ENCODE data around the gene CDH13. TPM values are rescaled to one million over a fixed set of nuclear protein-coding genes. Genes with fewer than 3 reads are reported as not detected.

CDH13 gene
- total and polyA plus RNA-seq, 2 experiments from 2014 or later: 1.6 to 4.4 TPM

- TF ChIP-seq EZH2 (IDR thresholded peaks at IDR 0.05; ENCODE audit: low read depth, unreplicated experiment) (no peak), CTCF (conservative IDR thresholded peaks at IDR 0.05; ENCODE audit: low read depth in 2 of 2) (no peak)
Observed at GRCh38 chr16:82695806-82696205, 69.0 kb downstream of the CDH13 start (continued).

GRCh38 chr16:82699260-82699659 lies 72.5 kb downstream of the CDH13 start:
- Histone ChIP-seq H3K4me1 (ENCODE audit: insufficient read depth) (peaks cover 5% of the 10 kb centered on the region; the same call in 1 of the 2 replicates), H3K27ac (ENCODE audit: low read depth) (no peak overlapping the region), H3K27me3 (ENCODE audit: insufficient read depth) (no peaks in the 10 kb centered on the region), H3K4me2 (no peak overlapping the region), H3K36me3 (ENCODE audit: insufficient read depth) (no peaks in the 10 kb centered on the region), H3K79me2 (replicated peaks; ENCODE audit: insufficient read depth) (no peaks in the 10 kb centered on the region), H4K20me1 (replicated peaks; ENCODE audit: insufficient read depth) (no peaks in the 10 kb centered on the region), H3K4me3 (no peak overlapping the region), H3F3A (replicated peaks; ENCODE audit: low read depth) (no peaks in the 10 kb centered on the region), H3K9me2 (ENCODE audit: insufficient read depth) (no peaks in the 10 kb centered on the region), H2AFZ (no peak overlapping the region)
- Mint-ChIP-seq H3K4me1 (peaks cover 20% of the 10 kb centered on the region), H3K4me3 (no peak overlapping the region), H3K9me3 (no peaks in the 10 kb centered on the region), H3K36me3 (ENCODE audit: low read depth) (no peaks in the 10 kb centered on the region), H3K27me3 (ENCODE audit: insufficient read depth, low read depth, poor library complexity) (no peaks in the 10 kb centered on the region), H3K27ac (no peak overlapping the region)
- DNase-seq (ENCODE audit: low spot score): no peak
- no peak for ATAC-seq
- TF ChIP-seq ZNF331 (CRISPR knock-in tag; IDR thresholded peaks at IDR 0.05; ENCODE audit: low read depth) (no peak), REST (IDR thresholded peaks at IDR 0.05; ENCODE audit: unreplicated experiment) (no peak), ZNF114 (CRISPR knock-in tag; IDR thresholded peaks at IDR 0.05) (no peak), STAT1 (IDR thresholded peaks at IDR 0.05; ENCODE audit: unreplicated experiment) (no peak), POLR2AphosphoS5 (IDR thresholded peaks at IDR 0.05; ENCODE audit: low read depth) (no peak), EZH2 (IDR thresholded peaks at IDR 0.05; ENCODE audit: low read depth, unreplicated experiment) (no peak), JUNB (IDR thresholded peaks at IDR 0.05; ENCODE audit: unreplicated experiment) (no peak), CREB1 (CRISPR knock-in tag; IDR thresholded peaks at IDR 0.05; ENCODE audit: low read depth) (no peak), NANOG (IDR thresholded peaks at IDR 0.05; ENCODE audit: borderline replicate concordance) (no peak)
- TF ChIP-seq, protein P1, sequence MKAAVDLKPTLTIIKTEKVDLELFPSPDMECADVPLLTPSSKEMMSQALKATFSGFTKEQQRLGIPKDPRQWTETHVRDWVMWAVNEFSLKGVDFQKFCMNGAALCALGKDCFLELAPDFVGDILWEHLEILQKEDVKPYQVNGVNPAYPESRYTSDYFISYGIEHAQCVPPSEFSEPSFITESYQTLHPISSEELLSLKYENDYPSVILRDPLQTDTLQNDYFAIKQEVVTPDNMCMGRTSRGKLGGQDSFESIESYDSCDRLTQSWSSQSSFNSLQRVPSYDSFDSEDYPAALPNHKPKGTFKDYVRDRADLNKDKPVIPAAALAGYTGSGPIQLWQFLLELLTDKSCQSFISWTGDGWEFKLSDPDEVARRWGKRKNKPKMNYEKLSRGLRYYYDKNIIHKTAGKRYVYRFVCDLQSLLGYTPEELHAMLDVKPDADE (IDR thresholded peaks at IDR 0.05): no peak
- TF ChIP-seq, protein P2, sequence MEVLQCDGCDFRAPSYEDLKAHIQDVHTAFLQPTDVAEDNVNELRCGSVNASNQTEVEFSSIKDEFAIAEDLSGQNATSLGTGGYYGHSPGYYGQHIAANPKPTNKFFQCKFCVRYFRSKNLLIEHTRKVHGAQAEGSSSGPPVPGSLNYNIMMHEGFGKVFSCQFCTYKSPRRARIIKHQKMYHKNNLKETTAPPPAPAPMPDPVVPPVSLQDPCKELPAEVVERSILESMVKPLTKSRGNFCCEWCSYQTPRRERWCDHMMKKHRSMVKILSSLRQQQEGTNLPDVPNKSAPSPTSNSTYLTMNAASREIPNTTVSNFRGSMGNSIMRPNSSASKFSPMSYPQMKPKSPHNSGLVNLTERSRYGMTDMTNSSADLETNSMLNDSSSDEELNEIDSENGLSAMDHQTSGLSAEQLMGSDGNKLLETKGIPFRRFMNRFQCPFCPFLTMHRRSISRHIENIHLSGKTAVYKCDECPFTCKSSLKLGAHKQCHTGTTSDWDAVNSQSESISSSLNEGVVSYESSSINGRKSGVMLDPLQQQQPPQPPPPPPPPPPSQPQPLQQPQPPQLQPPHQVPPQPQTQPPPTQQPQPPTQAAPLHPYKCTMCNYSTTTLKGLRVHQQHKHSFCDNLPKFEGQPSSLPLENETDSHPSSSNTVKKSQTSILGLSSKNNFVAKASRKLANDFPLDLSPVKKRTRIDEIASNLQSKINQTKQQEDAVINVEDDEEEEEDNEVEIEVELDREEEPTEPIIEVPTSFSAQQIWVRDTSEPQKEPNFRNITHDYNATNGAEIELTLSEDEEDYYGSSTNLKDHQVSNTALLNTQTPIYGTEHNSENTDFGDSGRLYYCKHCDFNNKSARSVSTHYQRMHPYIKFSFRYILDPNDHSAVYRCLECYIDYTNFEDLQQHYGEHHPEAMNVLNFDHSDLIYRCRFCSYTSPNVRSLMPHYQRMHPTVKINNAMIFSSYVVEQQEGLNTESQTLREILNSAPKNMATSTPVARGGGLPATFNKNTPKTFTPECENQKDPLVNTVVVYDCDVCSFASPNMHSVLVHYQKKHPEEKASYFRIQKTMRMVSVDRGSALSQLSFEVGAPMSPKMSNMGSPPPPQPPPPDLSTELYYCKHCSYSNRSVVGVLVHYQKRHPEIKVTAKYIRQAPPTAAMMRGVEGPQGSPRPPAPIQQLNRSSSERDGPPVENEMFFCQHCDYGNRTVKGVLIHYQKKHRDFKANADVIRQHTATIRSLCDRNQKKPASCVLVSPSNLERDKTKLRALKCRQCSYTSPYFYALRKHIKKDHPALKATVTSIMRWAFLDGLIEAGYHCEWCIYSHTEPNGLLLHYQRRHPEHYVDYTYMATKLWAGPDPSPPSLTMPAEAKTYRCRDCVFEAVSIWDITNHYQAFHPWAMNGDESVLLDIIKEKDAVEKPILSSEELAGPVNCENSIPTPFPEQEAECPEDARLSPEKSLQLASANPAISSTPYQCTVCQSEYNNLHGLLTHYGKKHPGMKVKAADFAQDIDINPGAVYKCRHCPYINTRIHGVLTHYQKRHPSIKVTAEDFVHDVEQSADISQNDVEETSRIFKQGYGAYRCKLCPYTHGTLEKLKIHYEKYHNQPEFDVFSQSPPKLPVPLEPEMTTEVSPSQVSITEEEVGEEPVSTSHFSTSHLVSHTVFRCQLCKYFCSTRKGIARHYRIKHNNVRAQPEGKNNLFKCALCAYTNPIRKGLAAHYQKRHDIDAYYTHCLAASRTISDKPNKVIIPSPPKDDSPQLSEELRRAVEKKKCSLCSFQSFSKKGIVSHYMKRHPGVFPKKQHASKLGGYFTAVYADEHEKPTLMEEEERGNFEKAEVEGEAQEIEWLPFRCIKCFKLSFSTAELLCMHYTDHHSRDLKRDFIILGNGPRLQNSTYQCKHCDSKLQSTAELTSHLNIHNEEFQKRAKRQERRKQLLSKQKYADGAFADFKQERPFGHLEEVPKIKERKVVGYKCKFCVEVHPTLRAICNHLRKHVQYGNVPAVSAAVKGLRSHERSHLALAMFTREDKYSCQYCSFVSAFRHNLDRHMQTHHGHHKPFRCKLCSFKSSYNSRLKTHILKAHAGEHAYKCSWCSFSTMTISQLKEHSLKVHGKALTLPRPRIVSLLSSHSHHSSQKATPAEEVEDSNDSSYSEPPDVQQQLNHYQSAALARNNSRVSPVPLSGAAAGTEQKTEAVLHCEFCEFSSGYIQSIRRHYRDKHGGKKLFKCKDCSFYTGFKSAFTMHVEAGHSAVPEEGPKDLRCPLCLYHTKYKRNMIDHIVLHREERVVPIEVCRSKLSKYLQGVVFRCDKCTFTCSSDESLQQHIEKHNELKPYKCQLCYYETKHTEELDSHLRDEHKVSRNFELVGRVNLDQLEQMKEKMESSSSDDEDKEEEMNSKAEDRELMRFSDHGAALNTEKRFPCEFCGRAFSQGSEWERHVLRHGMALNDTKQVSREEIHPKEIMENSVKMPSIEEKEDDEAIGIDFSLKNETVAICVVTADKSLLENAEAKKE (CRISPR knock-in tag; IDR thresholded peaks at IDR 0.05): no peak

All from GM23338 (cell line).